Neural cell (in vitro differentiated cells): ENCODE results near the gene IFNGR2.

Experiments
- EZH2 ChIP-seq: fragments of 200-600, 300-800 bp; shearing (Covaris generic), sonication (generic); IDR thresholded peaks from 2 replicates; pipeline ENCODE4 v1.6.1; 2014; ENCODE audit warnings: antibody characterized with exemption, low read length, borderline replicate concordance, mild to moderate bottlenecking; ENCODE audit not compliant: insufficient read depth, poor library complexity, severe bottlenecking
- RAD21 ChIP-seq: fragments of 450-650 bp; conservative IDR thresholded peaks from 2 replicates; pipeline ENCODE4 v1.6.1; 2014; ENCODE audit warnings: antibody characterized with exemption, mild to moderate bottlenecking, moderate library complexity
- TF ChIP-seq, protein P1 (sequence below): fragments of 450-650 bp; IDR thresholded peaks from 2 replicates; pipeline ENCODE4 v1.5.1; 2014; ENCODE audit warnings: antibody characterized with exemption, mild to moderate bottlenecking, moderate library complexity; ENCODE audit not compliant: poor library complexity, severe bottlenecking

DNA sequence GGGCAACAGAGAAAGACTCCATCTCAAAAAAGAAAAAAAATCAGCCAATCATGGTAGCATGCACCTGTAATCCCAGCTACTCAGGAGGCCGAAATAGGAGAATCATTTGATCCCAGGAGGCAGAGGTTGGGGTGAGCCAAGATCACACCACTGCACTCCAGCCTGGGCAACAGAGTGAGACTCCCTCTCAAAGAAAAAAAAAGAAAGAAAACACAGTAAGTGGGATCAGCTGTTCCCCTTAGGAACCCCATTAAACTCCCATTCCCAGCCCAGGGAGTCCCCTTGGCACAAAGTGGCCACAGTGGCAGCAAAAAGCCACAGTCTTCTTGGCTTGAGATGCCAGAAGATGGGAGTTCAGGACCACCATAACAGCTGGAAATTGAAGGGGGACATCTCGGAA, 67.5 kb downstream of the IFNGR2 start:
- TF ChIP-seq, protein P1, sequence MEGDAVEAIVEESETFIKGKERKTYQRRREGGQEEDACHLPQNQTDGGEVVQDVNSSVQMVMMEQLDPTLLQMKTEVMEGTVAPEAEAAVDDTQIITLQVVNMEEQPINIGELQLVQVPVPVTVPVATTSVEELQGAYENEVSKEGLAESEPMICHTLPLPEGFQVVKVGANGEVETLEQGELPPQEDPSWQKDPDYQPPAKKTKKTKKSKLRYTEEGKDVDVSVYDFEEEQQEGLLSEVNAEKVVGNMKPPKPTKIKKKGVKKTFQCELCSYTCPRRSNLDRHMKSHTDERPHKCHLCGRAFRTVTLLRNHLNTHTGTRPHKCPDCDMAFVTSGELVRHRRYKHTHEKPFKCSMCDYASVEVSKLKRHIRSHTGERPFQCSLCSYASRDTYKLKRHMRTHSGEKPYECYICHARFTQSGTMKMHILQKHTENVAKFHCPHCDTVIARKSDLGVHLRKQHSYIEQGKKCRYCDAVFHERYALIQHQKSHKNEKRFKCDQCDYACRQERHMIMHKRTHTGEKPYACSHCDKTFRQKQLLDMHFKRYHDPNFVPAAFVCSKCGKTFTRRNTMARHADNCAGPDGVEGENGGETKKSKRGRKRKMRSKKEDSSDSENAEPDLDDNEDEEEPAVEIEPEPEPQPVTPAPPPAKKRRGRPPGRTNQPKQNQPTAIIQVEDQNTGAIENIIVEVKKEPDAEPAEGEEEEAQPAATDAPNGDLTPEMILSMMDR: no peak
- TF ChIP-seq RAD21 (no peak), EZH2 (no peak)
